B cell (primary cell): ENCODE data around the gene SLC18A2.

Source experiments
- CTCF ChIP-seq: fragments of 200-600 bp; IDR thresholded peaks from one replicate; pipeline ENCODE4 v1.8.0; 2022; ENCODE audit warnings: antibody characterized with exemption, mild to moderate bottlenecking
- EZH2 ChIP-seq: IDR thresholded peaks from 2 replicates; pipeline ENCODE4 v1.6.1; 2012; ENCODE audit warnings: borderline replicate concordance, low read depth, mild to moderate bottlenecking, moderate library complexity, low read length; ENCODE audit not compliant: insufficient read depth, poor library complexity, severe bottlenecking

- no peak for TF ChIP-seq CTCF
- TF ChIP-seq EZH2 = no peak
These were observed 1.5 kb downstream of the SLC18A2 start for GRCh38 chr10:117242463-117242832.
